OCI-LY7 (cell line): ENCODE results near the gene UGT2B10.

Source experiments
- CTCF ChIP-seq: fragments of 200-600 bp; sonication (generic); conservative IDR thresholded peaks from 2 replicates; pipeline ENCODE4 v1.5.1; 2014; ENCODE audit warnings: mild to moderate bottlenecking, antibody characterized with exemption, low read length, moderate library complexity, mixed read lengths
- EZH2phosphoT487 ChIP-seq: fragments of 200-600 bp; sonication (generic); IDR thresholded peaks from 2 replicates; pipeline ENCODE4 v1.6.1; 2018; ENCODE audit warnings: low read depth, borderline replicate concordance, mild to moderate bottlenecking, mixed run types, antibody characterized with exemption, low read length, moderate library complexity, mixed read lengths

DNA sequence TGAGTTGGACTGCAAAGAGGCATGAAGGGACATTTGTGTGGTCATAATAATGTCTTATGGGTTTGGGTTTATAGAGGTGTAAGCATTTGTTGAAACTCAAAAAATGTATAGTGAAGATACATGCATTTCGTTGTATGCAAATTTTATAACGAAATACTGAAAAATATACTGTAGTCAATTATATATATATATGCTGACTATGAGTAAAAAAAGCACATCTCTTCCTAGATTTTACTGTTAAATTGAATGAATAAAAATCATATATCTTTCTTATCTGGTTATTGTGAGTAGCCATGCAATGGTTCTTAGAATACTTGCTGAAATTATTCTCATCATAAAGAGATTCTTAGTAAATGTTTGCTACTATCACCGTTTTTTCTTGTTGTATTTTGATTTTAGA, 34.5 kb downstream of the UGT2B10 start:
- no peak for TF ChIP-seq CTCF
- no peak for TF ChIP-seq EZH2phosphoT487
